Measurements from ENCODE around the gene ZNF133.
A peak's percentile ranks its signal among the peaks of the same experiment; 100 is the strongest.

ZNF133 gene

DNA sequence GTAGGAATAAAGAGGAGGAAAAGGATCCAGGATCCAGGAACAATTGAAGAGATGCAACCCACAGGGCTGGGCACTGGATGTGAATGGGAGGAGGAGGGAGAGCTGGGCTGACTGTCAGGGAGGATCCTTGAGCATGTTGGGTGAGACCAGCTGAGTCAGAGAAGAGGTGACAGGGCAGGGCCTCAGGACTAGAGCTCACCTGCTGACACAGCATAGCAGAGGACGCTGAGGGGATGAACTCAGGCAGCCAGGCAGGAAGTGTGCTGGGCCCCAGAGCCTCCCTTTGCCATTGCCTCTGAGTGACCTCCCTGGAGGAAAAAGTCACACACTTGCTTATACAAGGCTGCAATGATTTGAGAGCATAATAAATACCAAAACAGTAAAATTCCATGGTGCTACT is 72.3 kb downstream of the ZNF133 start:
- 0 out of 2 replicates have a peak overlapping the region, but pooled peaks have one; percentile 12 for H3K4me2 ChIP-seq (ENCODE audit: low read depth, low read length)
- H3K9me2 ChIP-seq (replicated peaks; ENCODE audit: insufficient read depth, low read length): no peaks in the 10 kb centered on the region
- H3K9me3 ChIP-seq (replicated peaks; ENCODE audit: insufficient read depth, low read length): no peaks in the 10 kb centered on the region
- H3K27me3 ChIP-seq (replicated peaks; ENCODE audit: insufficient read depth, low read length): no peaks in the 10 kb centered on the region
- no peak overlapping the region for H3K27ac ChIP-seq (ENCODE audit: low read length)
- H3K4me3 ChIP-seq (ENCODE audit: low read length): no peak overlapping the region
- H4K20me1 ChIP-seq (ENCODE audit: insufficient read depth, low read length): no peaks in the 10 kb centered on the region
- H3K79me2 ChIP-seq (ENCODE audit: low read length): no peaks in the 10 kb centered on the region
- no peak for TF ChIP-seq CTCF (IDR thresholded peaks at IDR 0.05; ENCODE audit: low read length)
- TF ChIP-seq EZH2phosphoT487 (IDR thresholded peaks at IDR 0.05; ENCODE audit: low read length): no peak
- no peak for TF ChIP-seq EZH2 (optimal IDR thresholded peaks at IDR 0.05; ENCODE audit: low read depth, low read length)
- no peaks in the 10 kb centered on the region for H3F3A ChIP-seq (ENCODE audit: insufficient read depth, low read length)
- peak; percentile 79 for DNase-seq
- H3K4me1 ChIP-seq (ENCODE audit: low read length): peaks cover 11% of the 10 kb centered on the region
- no peak overlapping the region for H3K9ac ChIP-seq (ENCODE audit: low read length)
- peak overlapping the region; percentile 48 for H2AFZ ChIP-seq (ENCODE audit: low read length)
- H3K36me3 ChIP-seq (replicated peaks; ENCODE audit: insufficient read depth, low read length): no peaks in the 10 kb centered on the region

- TF ChIP-seq EZH2phosphoT487 (IDR thresholded peaks at IDR 0.05; ENCODE audit: low read length) (no peak), EZH2 (optimal IDR thresholded peaks at IDR 0.05; ENCODE audit: low read depth, low read length) (no peak), CTCF (IDR thresholded peaks at IDR 0.05; ENCODE audit: low read length) (no peak)
Measured at GRCh38 chr20:18361678-18362077, 73.4 kb downstream of the ZNF133 start.

DNA sequence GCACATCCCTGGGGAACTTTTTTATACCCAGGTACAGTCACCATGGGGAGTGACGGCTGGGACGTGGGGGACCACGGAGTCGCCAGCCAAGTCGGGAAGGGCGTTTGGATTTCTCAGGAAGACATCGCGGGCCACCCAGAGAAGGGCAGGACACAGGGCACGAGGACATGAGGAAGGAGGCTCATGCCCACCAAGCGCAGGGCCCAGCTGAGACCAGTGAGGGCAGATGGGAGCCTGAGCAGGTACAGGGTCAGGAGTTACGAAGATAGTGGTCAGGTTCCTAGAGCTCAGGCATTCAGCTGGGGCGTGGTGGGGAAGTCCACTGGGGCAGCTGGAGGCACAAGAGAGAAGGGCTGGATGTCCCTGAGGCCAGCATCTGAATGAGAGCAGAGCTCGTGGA is 74.6 kb downstream of the ZNF133 start:
- Histone ChIP-seq H3K27me3 (replicated peaks; ENCODE audit: insufficient read depth, low read length) (no peaks in the 10 kb centered on the region), H3K4me1 (ENCODE audit: low read length) (peaks cover 11% of the 10 kb centered on the region), H3K4me3 (ENCODE audit: low read length) (no peak overlapping the region), H3K9me2 (replicated peaks; ENCODE audit: insufficient read depth, low read length) (no peaks in the 10 kb centered on the region), H3K9me3 (replicated peaks; ENCODE audit: insufficient read depth, low read length) (no peaks in the 10 kb centered on the region), H3K9ac (ENCODE audit: low read length) (no peak overlapping the region), H3K36me3 (replicated peaks; ENCODE audit: insufficient read depth, low read length) (no peaks in the 10 kb centered on the region), H3F3A (ENCODE audit: insufficient read depth, low read length) (no peaks in the 10 kb centered on the region), H3K4me2 (ENCODE audit: low read depth, low read length) (no peak overlapping the region), H4K20me1 (ENCODE audit: insufficient read depth, low read length) (no peaks in the 10 kb centered on the region), H3K79me2 (ENCODE audit: low read length) (no peaks in the 10 kb centered on the region), H2AFZ (ENCODE audit: low read length) (no peak overlapping the region), H3K27ac (ENCODE audit: low read length) (no peak overlapping the region)
- TF ChIP-seq EZH2phosphoT487 (IDR thresholded peaks at IDR 0.05; ENCODE audit: low read length) (no peak), CTCF (IDR thresholded peaks at IDR 0.05; ENCODE audit: low read length) (no peak), EZH2 (optimal IDR thresholded peaks at IDR 0.05; ENCODE audit: low read depth, low read length) (no peak)
- no peak for DNase-seq

More at GRCh38 chr20:18361678-18362077, 73.4 kb downstream of the ZNF133 start:
- H3K4me1 ChIP-seq (ENCODE audit: low read length): peaks cover 11% of the 10 kb centered on the region
- DNase-seq: no peak
- no peaks in the 10 kb centered on the region for H3K27me3 ChIP-seq (replicated peaks; ENCODE audit: insufficient read depth, low read length)
- no peaks in the 10 kb centered on the region for H3K9me3 ChIP-seq (replicated peaks; ENCODE audit: insufficient read depth, low read length)
- H3K9ac ChIP-seq (ENCODE audit: low read length): no peak overlapping the region
- no peaks in the 10 kb centered on the region for H3F3A ChIP-seq (ENCODE audit: insufficient read depth, low read length)
- no peaks in the 10 kb centered on the region for H4K20me1 ChIP-seq (ENCODE audit: insufficient read depth, low read length)
- no peaks in the 10 kb centered on the region for H3K36me3 ChIP-seq (replicated peaks; ENCODE audit: insufficient read depth, low read length)
- no peaks in the 10 kb centered on the region for H3K79me2 ChIP-seq (ENCODE audit: low read length)
- no peak overlapping the region for H3K4me3 ChIP-seq (ENCODE audit: low read length)
- no peak overlapping the region for H3K4me2 ChIP-seq (ENCODE audit: low read depth, low read length)
- no peak overlapping the region for H2AFZ ChIP-seq (ENCODE audit: low read length)
- H3K9me2 ChIP-seq (replicated peaks; ENCODE audit: insufficient read depth, low read length): no peaks in the 10 kb centered on the region
- H3K27ac ChIP-seq (ENCODE audit: low read length): no peak overlapping the region

All from MM.1S (cell line).